Neural progenitor cell (in vitro differentiated cells): Measurements from ENCODE around the gene CDH12.

Experiments used
- EZH2 ChIP-seq: fragments of 200-600 bp; sonication (generic); IDR thresholded peaks from 2 replicates; pipeline ENCODE4 v1.6.1; 2017; ENCODE audit warnings: antibody characterized with exemption, mild to moderate bottlenecking, moderate library complexity
- TF ChIP-seq, protein P1 (sequence below): fragments of 200-600 bp; sonication (generic); IDR thresholded peaks from 2 replicates; pipeline ENCODE4 v1.5.1; 2017; ENCODE audit warnings: antibody characterized with exemption, mild to moderate bottlenecking

GRCh38 chr5:22577711-22578110, 275.4 kb downstream of the CDH12 start:
- TF ChIP-seq, protein P1, sequence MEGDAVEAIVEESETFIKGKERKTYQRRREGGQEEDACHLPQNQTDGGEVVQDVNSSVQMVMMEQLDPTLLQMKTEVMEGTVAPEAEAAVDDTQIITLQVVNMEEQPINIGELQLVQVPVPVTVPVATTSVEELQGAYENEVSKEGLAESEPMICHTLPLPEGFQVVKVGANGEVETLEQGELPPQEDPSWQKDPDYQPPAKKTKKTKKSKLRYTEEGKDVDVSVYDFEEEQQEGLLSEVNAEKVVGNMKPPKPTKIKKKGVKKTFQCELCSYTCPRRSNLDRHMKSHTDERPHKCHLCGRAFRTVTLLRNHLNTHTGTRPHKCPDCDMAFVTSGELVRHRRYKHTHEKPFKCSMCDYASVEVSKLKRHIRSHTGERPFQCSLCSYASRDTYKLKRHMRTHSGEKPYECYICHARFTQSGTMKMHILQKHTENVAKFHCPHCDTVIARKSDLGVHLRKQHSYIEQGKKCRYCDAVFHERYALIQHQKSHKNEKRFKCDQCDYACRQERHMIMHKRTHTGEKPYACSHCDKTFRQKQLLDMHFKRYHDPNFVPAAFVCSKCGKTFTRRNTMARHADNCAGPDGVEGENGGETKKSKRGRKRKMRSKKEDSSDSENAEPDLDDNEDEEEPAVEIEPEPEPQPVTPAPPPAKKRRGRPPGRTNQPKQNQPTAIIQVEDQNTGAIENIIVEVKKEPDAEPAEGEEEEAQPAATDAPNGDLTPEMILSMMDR, result no peak
- no peak for TF ChIP-seq EZH2
